HepG2 (cell line): Measurements from ENCODE around the gene PKNOX2.

Source experiments
- BRCA1 ChIP-seq: sonication (generic); formaldehyde crosslinking; IDR thresholded peaks from 2 replicates; pipeline ENCODE4 v1.4.0; 2020; ENCODE audit warnings: missing genetic modification reagents
- CTCF ChIP-seq: sonication (generic); formaldehyde crosslinking; IDR thresholded peaks from 2 replicates; pipeline ENCODE4 v1.5.0; 2020; ENCODE audit warnings: mild to moderate bottlenecking, missing genetic modification reagents, moderate library complexity
- FIP1L1 ChIP-seq: fragments of 200-400 bp; formaldehyde crosslinking; IDR thresholded peaks from 2 replicates; pipeline ENCODE4 v1.6.1; 2018; ENCODE audit warnings: low read depth, mild to moderate bottlenecking, low read length, moderate library complexity, borderline replicate concordance; ENCODE audit not compliant: insufficient read depth
- FOXK1 ChIP-seq: sonication (generic); formaldehyde crosslinking; IDR thresholded peaks from 2 replicates; pipeline ENCODE4 v1.4.0; 2020; ENCODE audit warnings: low read depth, missing genetic modification reagents, borderline replicate concordance
- JUNB ChIP-seq: sonication (generic); formaldehyde crosslinking; IDR thresholded peaks from 2 replicates; pipeline ENCODE4 v1.8.0; 2022; ENCODE audit warnings: missing genetic modification reagents, mild to moderate bottlenecking, borderline replicate concordance
- MAFG ChIP-seq: sonication (generic); formaldehyde crosslinking; IDR thresholded peaks from 2 replicates; pipeline ENCODE4 v1.5.1; 2020; ENCODE audit warnings: mild to moderate bottlenecking, missing genetic modification reagents
- POLR2A ChIP-seq, 2 experiments: IDR thresholded peaks; 2 replicates each; pipeline ENCODE4 v1.6.1; 2011; ENCODE audit warnings: low read depth in 2 of 2, low read length in 2 of 2, mild to moderate bottlenecking in 1 of 2, moderate library complexity in 1 of 2; ENCODE audit not compliant: insufficient read depth in 1 of 2
- POLR2AphosphoS5 ChIP-seq: IDR thresholded peaks from 2 replicates; pipeline ENCODE4 v1.6.1; 2012; ENCODE audit warnings: low read depth, low read length
- TARDBP ChIP-seq: sonication (generic); formaldehyde crosslinking; IDR thresholded peaks from 2 replicates; pipeline ENCODE4 v1.8.0; 2022; ENCODE audit warnings: mild to moderate bottlenecking, missing genetic modification reagents
- ZFP36 ChIP-seq: fragments of 150-350 bp; IDR thresholded peaks from 2 replicates; pipeline ENCODE4 v1.6.1; 2018; ENCODE audit warnings: borderline replicate concordance, low read length, low read depth; ENCODE audit not compliant: partially characterized antibody
- ZNF441 ChIP-seq: sonication (generic); formaldehyde crosslinking; IDR thresholded peaks from 2 replicates; pipeline ENCODE4 v1.7.0; 2021; ENCODE audit warnings: missing genetic modification reagents, borderline replicate concordance
- ZNF615 ChIP-seq: sonication (generic); formaldehyde crosslinking; IDR thresholded peaks from 2 replicates; pipeline ENCODE4 v1.5.0; 2020; ENCODE audit warnings: mild to moderate bottlenecking, missing genetic modification reagents, borderline replicate concordance
- ZUFSP ChIP-seq: sonication (generic); formaldehyde crosslinking; IDR thresholded peaks from 2 replicates; pipeline ENCODE4 v1.9.0; 2021; ENCODE audit warnings: missing genetic modification reagents, mild to moderate bottlenecking, borderline replicate concordance

DNA sequence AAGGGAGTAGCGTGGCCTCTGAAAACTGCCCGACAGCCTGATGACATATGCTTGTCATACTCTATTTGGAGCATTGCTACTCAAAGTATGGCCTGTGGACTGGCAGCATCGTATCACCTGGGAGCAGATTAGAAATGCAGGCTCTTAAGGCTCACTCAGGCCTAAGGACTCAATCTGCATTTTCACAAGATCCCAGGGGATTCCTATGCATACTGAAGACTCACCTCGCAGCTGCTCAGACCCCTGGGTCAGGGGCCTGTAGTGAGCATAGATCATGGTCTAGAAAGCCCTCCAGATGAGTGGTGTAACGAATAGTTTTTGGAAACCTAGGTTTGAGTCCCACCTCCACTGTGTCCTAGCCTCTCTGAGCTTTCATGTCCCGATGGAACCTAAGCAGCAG lies 205.3 kb downstream of the PKNOX2 start:
- TF ChIP-seq FIP1L1 (no peak), ZNF615 (CRISPR knock-in tag) (no peak), JUNB (no peak), BRCA1 (no peak), CTCF (CRISPR knock-in tag) (no peak), POLR2AphosphoS5 (no peak), ZUFSP (CRISPR knock-in tag) (no peak), FOXK1 (CRISPR knock-in tag) (no peak), TARDBP (CRISPR knock-in tag) (no peak), MAFG (no peak), POLR2A (IDR thresholded peaks at IDR 0.05; ENCODE audit: insufficient read depth in 1 of 2, low read depth in 2 of 2, low read length in 2 of 2) (no peak), ZFP36 (no peak), ZNF441 (CRISPR knock-in tag) (no peak)
